ENCODE results near the gene CTSA.
A peak's percentile ranks its signal among the peaks of the same experiment; 100 is the strongest.

CTSA gene

GRCh38 chr20:45890985-45891983 is at the start of gene CTSA, which contains the start of gene NEURL2:
CTSA (plus strand) TSS chr20:45891335; CDS start chr20:45891569, 234 bp downstream.
NEURL2 (minus strand) TSS chr20:45891208; CDS start chr20:45890991, 217 bp downstream.
- DNase-seq (ENCODE audit: low read depth): peak; percentile 73

- no peak for DNase-seq (ENCODE audit: low read depth)
These were observed 49.6 kb upstream of the CTSA start for GRCh38 chr20:45841407-45842129.

GRCh38 chr20:45842169-45842812 is 48.8 kb upstream of the CTSA start:
- DNase-seq (ENCODE audit: low read depth): no peak

- no peak for DNase-seq (ENCODE audit: low read depth)
These were observed 47.6 kb upstream of the CTSA start for GRCh38 chr20:45843506-45843905.

GRCh38 chr20:45845452-45845851 is 45.7 kb upstream of the CTSA start:
- DNase-seq (ENCODE audit: low read depth): no peak

- DNase-seq (ENCODE audit: low read depth): no peak
These were observed 42.7 kb upstream of the CTSA start for GRCh38 chr20:45848421-45848820.

GRCh38 chr20:45848969-45849582 is 42.1 kb upstream of the CTSA start:
- no peak for DNase-seq (ENCODE audit: low read depth)

- no peak for DNase-seq (ENCODE audit: low read depth)
These were observed 40.9 kb upstream of the CTSA start for GRCh38 chr20:45850238-45850637.

GRCh38 chr20:45850926-45851325 is 40.2 kb upstream of the CTSA start:
- DNase-seq (ENCODE audit: low read depth): no peak

GRCh38 chr20:45851501-45851900 is 39.6 kb upstream of the CTSA start:
- DNase-seq (ENCODE audit: low read depth): no peak

- DNase-seq (ENCODE audit: low read depth): no peak
These were observed 38.8 kb upstream of the CTSA start for GRCh38 chr20:45852326-45852725.

- no peak for DNase-seq (ENCODE audit: low read depth)
These were observed 37.7 kb upstream of the CTSA start for GRCh38 chr20:45853484-45853883.

- DNase-seq (ENCODE audit: low read depth): peak; percentile 72
These were observed 33.8 kb upstream of the CTSA start, which contains the start of the genes ACOT8 and ZSWIM3 for GRCh38 chr20:45857114-45857881. ACOT8 (minus strand) TSS chr20:45857392; CDS start chr20:45857315, 77 bp downstream. ZSWIM3 (plus strand) TSS chr20:45857614; CDS start chr20:45857826, 212 bp downstream.

GRCh38 chr20:45857882-45858216 is 33.3 kb upstream of the CTSA start:
- no peak for DNase-seq (ENCODE audit: low read depth)

GRCh38 chr20:45859916-45860315 is 31.2 kb upstream of the CTSA start:
- DNase-seq (ENCODE audit: low read depth): no peak

GRCh38 chr20:45860560-45861220 is 30.4 kb upstream of the CTSA start:
- DNase-seq (ENCODE audit: low read depth): no peak

- no peak for DNase-seq (ENCODE audit: low read depth)
These were observed 29.7 kb upstream of the CTSA start for GRCh38 chr20:45861221-45862075.

- DNase-seq (ENCODE audit: low read depth): no peak
These were observed 27.3 kb upstream of the CTSA start for GRCh38 chr20:45863543-45864470.

Measured in stimulated activated CD8-positive, alpha-beta memory T cell treated with anti-CD3 and anti-CD28 coated beads, Interleukin-12 subunit alpha, Interleukin-12 subunit beta, amount 100 ng/mL, for 4 hours (primary cell).